Panc1 (cell line): ENCODE data around the gene NR5A1. TPM values are rescaled to one million over a fixed set of nuclear protein-coding genes. Genes with fewer than 3 reads are reported as not detected.

Experiments used
- ATAC-seq: fragments of 200-7000 bp; cut with Tn5 transposase; 2 replicates; pipeline ENCODE4 v1.9.1; 2020; ENCODE audit warnings: mild to moderate bottlenecking, moderate library complexity
- BruUV-seq: library from RNA; stranded (reverse); fragments of 400-500 nt; replicated peaks from 2 replicates; lab custom pipeline; 2021; lab: Mats Ljungman, UMichigan
- CTCF ChIA-PET: fragments of 300-600 bp; sonication (Branson Sonifier 250); formaldehyde crosslinking; loops from one replicate; lab custom pipeline; 2022; ENCODE audit warnings: antibody characterized with exemption; lab: Charles Lee
- POLR2A ChIA-PET: fragments of 300-600 bp; sonication (Branson Sonifier 250); formaldehyde crosslinking; loops from one replicate; lab custom pipeline; 2022; ENCODE audit warnings: antibody characterized with exemption; lab: Charles Lee
- DNase-seq: peaks from one replicate; pipeline ENCODE4 v3.0.0-alpha.2; 2010; ENCODE audit warnings: low read depth, low spot score
- H3K27ac ChIP-seq: 2 replicates; pipeline ENCODE4 v1.5.1; 2011; ENCODE audit warnings: mild to moderate bottlenecking, low read length, inconsistent platforms
- H3K27me3 ChIP-seq: fragments of 200-500 bp; sonication (Bioruptor generic); 2 replicates; pipeline ENCODE4 v1.6.0; 2014; ENCODE audit warnings: low read length, inconsistent platforms; ENCODE audit not compliant: control insufficient read depth, insufficient read depth
- H3K36me3 ChIP-seq: fragments of 200-500 bp; sonication (Bioruptor generic); 2 replicates; pipeline ENCODE4 v1.5.1; 2014; ENCODE audit warnings: inconsistent platforms, mild to moderate bottlenecking, low read length, moderate library complexity; ENCODE audit not compliant: control insufficient read depth, insufficient read depth
- H3K4me1 ChIP-seq: 2 replicates; pipeline ENCODE4 v1.5.1; 2011; ENCODE audit warnings: inconsistent platforms, mild to moderate bottlenecking, low read length, moderate library complexity; ENCODE audit not compliant: control insufficient read depth, insufficient read depth
- H3K4me3 ChIP-seq, 2 experiments: 2 replicates each; pipeline ENCODE4 v1.5.1; 2011 to 2012; ENCODE audit warnings: low read depth in 2 of 2, low read length in 2 of 2, mild to moderate bottlenecking in 2 of 2, inconsistent platforms in 1 of 2, moderate library complexity in 1 of 2
- H3K9me3 ChIP-seq: fragments of 200-500 bp; sonication (Bioruptor generic); 2 replicates; pipeline ENCODE4 v1.5.1; 2014; ENCODE audit warnings: low read depth, mild to moderate bottlenecking, inconsistent platforms, low read length, moderate library complexity; ENCODE audit not compliant: control insufficient read depth, insufficient read depth
- POLR2AphosphoS5 ChIP-seq: IDR thresholded peaks from 2 replicates; pipeline ENCODE4 v1.6.1; 2012; ENCODE audit warnings: mild to moderate bottlenecking, low read depth, low read length, moderate library complexity
- SIN3A ChIP-seq: IDR thresholded peaks from 2 replicates; pipeline ENCODE4 v1.6.1; 2012; ENCODE audit warnings: low read depth, mild to moderate bottlenecking, low read length, moderate library complexity, borderline replicate concordance; ENCODE audit not compliant: insufficient read depth
- TCF7L2 ChIP-seq: IDR thresholded peaks from 2 replicates; pipeline ENCODE4 v1.6.1; 2011; ENCODE audit warnings: mild to moderate bottlenecking, low read depth, low read length, inconsistent platforms
- in situ Hi-C: cut with HindIII; loops from 2 replicates; pipeline ENCODE4 v1.10.0; 2016; ENCODE audit warnings: low sequenced_read_pairs, low pct_unique_long_range_greater_than_20kb
- intact Hi-C: fragments of 100-400 bp; cut with micrococcal nuclease; formaldehyde crosslinking; loops from one replicate; pipeline ENCODE4 v1.10.0; 2022; ENCODE audit not compliant: unreplicated experiment
- total RNA-seq: library from RNA; stranded (reverse); gene quantifications from one replicate; pipeline ENCODE4 v1.2.1, GENCODE V29; 2021; ENCODE audit not compliant: unreplicated experiment
- TF ChIP-seq, protein P1 (sequence below): fragments of 450-650 bp; IDR thresholded peaks from 2 replicates; pipeline ENCODE4 v1.5.1; 2017; ENCODE audit warnings: mild to moderate bottlenecking
- TF ChIP-seq, protein P2 (sequence below), 2 experiments: IDR thresholded peaks; 2 replicates each; pipeline ENCODE4 v1.6.1; 2011 to 2012; ENCODE audit warnings: low read depth in 2 of 2, control low read depth in 1 of 2, low read length in 1 of 2, mild to moderate bottlenecking in 1 of 2, moderate library complexity in 1 of 2; ENCODE audit not compliant: insufficient read depth in 1 of 2

Gene NR5A1
- total RNA-seq, 1 experiment from 2014 or later: 2.5 TPM

DNA sequence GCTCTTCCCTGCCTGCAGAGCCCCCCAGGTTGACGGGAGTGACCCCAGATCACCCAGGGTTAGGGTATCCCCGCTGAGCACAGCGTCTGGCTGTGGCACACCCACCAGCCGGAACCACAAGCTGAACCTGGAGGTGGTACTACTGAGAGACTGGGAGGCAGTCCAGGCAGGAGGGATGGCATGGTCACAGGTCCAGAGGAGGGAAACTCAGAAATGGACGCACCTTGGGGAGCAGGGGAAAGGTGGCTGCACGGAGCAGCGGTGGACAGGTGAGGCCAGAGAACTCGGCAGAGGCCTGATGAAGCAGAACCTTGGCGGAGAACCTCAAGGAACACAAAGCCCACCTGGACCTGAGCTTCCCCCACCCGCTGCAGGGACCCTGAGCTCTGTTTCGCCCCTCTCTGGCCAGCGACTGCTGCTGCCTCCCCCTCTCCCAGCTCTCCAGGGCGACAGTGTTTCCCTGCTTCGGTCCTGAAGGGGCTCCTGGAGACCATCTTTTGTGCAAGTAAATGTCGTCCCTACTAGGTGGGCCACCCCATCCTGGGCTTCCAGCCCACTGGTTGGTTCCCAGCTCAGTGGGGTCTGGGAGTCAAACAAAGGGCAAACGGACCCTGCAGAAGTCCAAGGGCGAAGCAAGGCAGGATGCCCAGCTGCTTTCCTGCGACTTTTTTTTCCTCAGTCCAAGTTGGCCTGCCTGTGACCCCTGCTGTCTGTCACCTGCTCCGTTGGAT, 56.1 kb downstream of the NR5A1 start:
- intact Hi-C loops: no loop called here
- Histone ChIP-seq H3K4me3 (no peak overlapping the region), H3K27me3 (no peaks in the 10 kb centered on the region), H3K4me1 (no peaks in the 10 kb centered on the region), H3K27ac (no peak overlapping the region), H3K36me3 (no peaks in the 10 kb centered on the region), H3K9me3 (no peaks in the 10 kb centered on the region)
- no TSS peak for BruUV-seq
- ChIA-PET CTCF (interaction anchor here (0.6 kb wide), 1 partner anchor 9 kb away, joined by 5 read pairs; no protein-coding TSS in a partner anchor), POLR2A (no interaction called here)
- no peak for DNase-seq
- ATAC-seq: no peak
- TF ChIP-seq SIN3A (no peak), POLR2AphosphoS5 (no peak), TCF7L2 (no peak)
- TF ChIP-seq, protein P1, sequence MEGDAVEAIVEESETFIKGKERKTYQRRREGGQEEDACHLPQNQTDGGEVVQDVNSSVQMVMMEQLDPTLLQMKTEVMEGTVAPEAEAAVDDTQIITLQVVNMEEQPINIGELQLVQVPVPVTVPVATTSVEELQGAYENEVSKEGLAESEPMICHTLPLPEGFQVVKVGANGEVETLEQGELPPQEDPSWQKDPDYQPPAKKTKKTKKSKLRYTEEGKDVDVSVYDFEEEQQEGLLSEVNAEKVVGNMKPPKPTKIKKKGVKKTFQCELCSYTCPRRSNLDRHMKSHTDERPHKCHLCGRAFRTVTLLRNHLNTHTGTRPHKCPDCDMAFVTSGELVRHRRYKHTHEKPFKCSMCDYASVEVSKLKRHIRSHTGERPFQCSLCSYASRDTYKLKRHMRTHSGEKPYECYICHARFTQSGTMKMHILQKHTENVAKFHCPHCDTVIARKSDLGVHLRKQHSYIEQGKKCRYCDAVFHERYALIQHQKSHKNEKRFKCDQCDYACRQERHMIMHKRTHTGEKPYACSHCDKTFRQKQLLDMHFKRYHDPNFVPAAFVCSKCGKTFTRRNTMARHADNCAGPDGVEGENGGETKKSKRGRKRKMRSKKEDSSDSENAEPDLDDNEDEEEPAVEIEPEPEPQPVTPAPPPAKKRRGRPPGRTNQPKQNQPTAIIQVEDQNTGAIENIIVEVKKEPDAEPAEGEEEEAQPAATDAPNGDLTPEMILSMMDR: no peak
- TF ChIP-seq, protein P2, sequence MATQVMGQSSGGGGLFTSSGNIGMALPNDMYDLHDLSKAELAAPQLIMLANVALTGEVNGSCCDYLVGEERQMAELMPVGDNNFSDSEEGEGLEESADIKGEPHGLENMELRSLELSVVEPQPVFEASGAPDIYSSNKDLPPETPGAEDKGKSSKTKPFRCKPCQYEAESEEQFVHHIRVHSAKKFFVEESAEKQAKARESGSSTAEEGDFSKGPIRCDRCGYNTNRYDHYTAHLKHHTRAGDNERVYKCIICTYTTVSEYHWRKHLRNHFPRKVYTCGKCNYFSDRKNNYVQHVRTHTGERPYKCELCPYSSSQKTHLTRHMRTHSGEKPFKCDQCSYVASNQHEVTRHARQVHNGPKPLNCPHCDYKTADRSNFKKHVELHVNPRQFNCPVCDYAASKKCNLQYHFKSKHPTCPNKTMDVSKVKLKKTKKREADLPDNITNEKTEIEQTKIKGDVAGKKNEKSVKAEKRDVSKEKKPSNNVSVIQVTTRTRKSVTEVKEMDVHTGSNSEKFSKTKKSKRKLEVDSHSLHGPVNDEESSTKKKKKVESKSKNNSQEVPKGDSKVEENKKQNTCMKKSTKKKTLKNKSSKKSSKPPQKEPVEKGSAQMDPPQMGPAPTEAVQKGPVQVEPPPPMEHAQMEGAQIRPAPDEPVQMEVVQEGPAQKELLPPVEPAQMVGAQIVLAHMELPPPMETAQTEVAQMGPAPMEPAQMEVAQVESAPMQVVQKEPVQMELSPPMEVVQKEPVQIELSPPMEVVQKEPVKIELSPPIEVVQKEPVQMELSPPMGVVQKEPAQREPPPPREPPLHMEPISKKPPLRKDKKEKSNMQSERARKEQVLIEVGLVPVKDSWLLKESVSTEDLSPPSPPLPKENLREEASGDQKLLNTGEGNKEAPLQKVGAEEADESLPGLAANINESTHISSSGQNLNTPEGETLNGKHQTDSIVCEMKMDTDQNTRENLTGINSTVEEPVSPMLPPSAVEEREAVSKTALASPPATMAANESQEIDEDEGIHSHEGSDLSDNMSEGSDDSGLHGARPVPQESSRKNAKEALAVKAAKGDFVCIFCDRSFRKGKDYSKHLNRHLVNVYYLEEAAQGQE (IDR thresholded peaks at IDR 0.05; ENCODE audit: insufficient read depth in 1 of 2, low read depth in 2 of 2, low read length in 1 of 2): no peak
- in situ Hi-C loops: no loop called here

DNA sequence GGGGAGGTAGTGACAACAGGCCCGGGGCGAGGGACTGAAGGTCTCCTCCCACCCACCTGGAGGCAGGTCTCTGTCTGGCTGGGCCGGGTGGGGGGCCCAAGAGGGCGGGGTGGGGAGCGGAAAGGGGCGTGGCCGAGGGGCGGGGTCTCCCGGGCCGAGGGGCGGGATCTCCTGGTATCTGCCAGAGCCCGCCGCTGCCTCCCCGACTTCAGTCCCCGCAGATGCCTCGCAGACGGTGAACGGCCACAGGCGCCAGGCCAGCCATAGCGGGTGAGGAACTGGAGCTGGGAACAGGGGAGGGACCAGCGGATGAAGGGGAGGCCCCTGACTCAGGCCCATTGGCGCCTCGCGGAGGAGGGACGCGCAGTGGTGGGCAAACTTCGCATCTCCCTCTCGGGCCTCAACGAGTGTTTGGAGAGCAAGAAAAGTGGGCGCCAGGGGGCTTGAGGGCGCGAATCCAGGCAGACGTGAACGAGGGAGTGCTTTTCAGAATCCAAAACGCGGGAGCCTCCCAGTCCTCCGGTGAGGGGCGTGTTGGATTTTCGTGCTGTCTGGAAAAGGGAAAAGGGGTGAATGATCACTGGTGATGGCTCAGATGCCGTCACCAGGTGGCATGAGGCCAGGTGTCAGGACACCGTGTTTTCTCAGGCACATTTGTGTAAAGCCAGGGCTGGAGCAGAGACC, 56.8 kb downstream of the NR5A1 start, which contains the start of gene ADGRD2:
Gene ADGRD2 (plus strand): TSS at position 211 of the 684 bp plus-strand sequence. CDS start 1,216 bp downstream, outside the sequence.
- POLR2A ChIA-PET: no interaction called here
- H3K27me3 ChIP-seq: no peaks in the 10 kb centered on the region
- H3K4me3 ChIP-seq: no peak within 1 kb of the TSS
- DNase-seq (no peak), ATAC-seq (no peak)
- CTCF ChIA-PET: interaction anchor here (0.6 kb wide), 1 partner anchor 10 kb away, joined by 5 read pairs; no protein-coding TSS in a partner anchor
- TF ChIP-seq TCF7L2: no peak
- no peak for TF ChIP-seq SIN3A
- TF ChIP-seq, protein P2 (IDR thresholded peaks at IDR 0.05; ENCODE audit: insufficient read depth in 1 of 2, low read depth in 2 of 2, low read length in 1 of 2): no peak
- no peak for TF ChIP-seq POLR2AphosphoS5
- TF ChIP-seq, protein P1: no peak
- H3K36me3 ChIP-seq: no peaks in the 10 kb centered on the region
- no TSS peak for BruUV-seq
- no peaks in the 10 kb centered on the region for H3K9me3 ChIP-seq
- no peaks in the 10 kb centered on the region for H3K4me1 ChIP-seq
- intact Hi-C loops: no loop called here
- no peak within 1 kb of the TSS for H3K27ac ChIP-seq
- in situ Hi-C loops: no loop called here
